ENCODE measurements around the gene PRG3.
"Not testable (repeated sequence)": the region's sequence is repeated elsewhere in the genome, so short reads cannot be mapped to it uniquely, and the experiment has no call there.

The PRG3 gene

GRCh38 chr11:57343825-57344224 is 37.1 kb downstream of the PRG3 start:
- no peak for DNase-seq
- H3K27me3 ChIP-seq (replicated peaks; ENCODE audit: control insufficient read depth, insufficient read depth, low read length, poor library complexity, severe bottlenecking): no peaks in the 10 kb centered on the region
- peaks cover 4% of the 10 kb centered on the region for H3K4me1 ChIP-seq (ENCODE audit: control insufficient read depth, insufficient read depth, low read length, poor library complexity, severe bottlenecking)
- H3K27ac ChIP-seq (ENCODE audit: insufficient read depth, low read length, poor library complexity, severe bottlenecking): no peak overlapping the region
- H3K4me3 ChIP-seq (ENCODE audit: insufficient read depth, low read depth, low read length, poor library complexity, severe bottlenecking): no peak overlapping the region
- no peaks in the 10 kb centered on the region for H3K9me3 ChIP-seq (ENCODE audit: control insufficient read depth, low read length)
- no peaks in the 10 kb centered on the region for H3K36me3 ChIP-seq (ENCODE audit: control insufficient read depth, insufficient read depth, low read length)

- H3K27ac ChIP-seq (ENCODE audit: insufficient read depth, low read length, poor library complexity, severe bottlenecking): no peak overlapping the region
- H3K4me3 ChIP-seq (ENCODE audit: insufficient read depth, low read depth, low read length, poor library complexity, severe bottlenecking): no peak overlapping the region
- no peaks in the 10 kb centered on the region for H3K27me3 ChIP-seq (replicated peaks; ENCODE audit: control insufficient read depth, insufficient read depth, low read length, poor library complexity, severe bottlenecking)
- H3K9me3 ChIP-seq (ENCODE audit: control insufficient read depth, low read length): no peaks in the 10 kb centered on the region
- DNase-seq: no peak
- no peaks in the 10 kb centered on the region for H3K36me3 ChIP-seq (ENCODE audit: control insufficient read depth, insufficient read depth, low read length)
- H3K4me1 ChIP-seq (ENCODE audit: control insufficient read depth, insufficient read depth, low read length, poor library complexity, severe bottlenecking): peaks cover 4% of the 10 kb centered on the region
Observed at GRCh38 chr11:57342702-57343101, 38.2 kb downstream of the PRG3 start.

GRCh38 chr11:57341250-57341808 is 39.6 kb downstream of the PRG3 start:
- no peaks in the 10 kb centered on the region for H3K27me3 ChIP-seq (replicated peaks; ENCODE audit: control insufficient read depth, insufficient read depth, low read length, poor library complexity, severe bottlenecking)
- H3K4me1 ChIP-seq (ENCODE audit: control insufficient read depth, insufficient read depth, low read length, poor library complexity, severe bottlenecking): peaks cover 9% of the 10 kb centered on the region
- H3K9me3 ChIP-seq (ENCODE audit: control insufficient read depth, low read length): no peaks in the 10 kb centered on the region
- no peak for DNase-seq
- no peak overlapping the region for H3K4me3 ChIP-seq (ENCODE audit: insufficient read depth, low read depth, low read length, poor library complexity, severe bottlenecking)
- H3K36me3 ChIP-seq (ENCODE audit: control insufficient read depth, insufficient read depth, low read length): no peaks in the 10 kb centered on the region
- no peak overlapping the region for H3K27ac ChIP-seq (ENCODE audit: insufficient read depth, low read length, poor library complexity, severe bottlenecking)

GRCh38 chr11:57340039-57340615 is 40.8 kb downstream of the PRG3 start:
- Histone ChIP-seq H3K4me3 (ENCODE audit: insufficient read depth, low read depth, low read length, poor library complexity, severe bottlenecking) (no peak overlapping the region), H3K27me3 (replicated peaks; ENCODE audit: control insufficient read depth, insufficient read depth, low read length, poor library complexity, severe bottlenecking) (no peaks in the 10 kb centered on the region), H3K27ac (ENCODE audit: insufficient read depth, low read length, poor library complexity, severe bottlenecking) (no peak overlapping the region), H3K4me1 (ENCODE audit: control insufficient read depth, insufficient read depth, low read length, poor library complexity, severe bottlenecking) (peaks cover 8% of the 10 kb centered on the region), H3K36me3 (ENCODE audit: control insufficient read depth, insufficient read depth, low read length) (no peaks in the 10 kb centered on the region), H3K9me3 (ENCODE audit: control insufficient read depth, low read length) (no peaks in the 10 kb centered on the region)
- DNase-seq: no peak

- no peaks in the 10 kb centered on the region for H3K36me3 ChIP-seq (ENCODE audit: control insufficient read depth, insufficient read depth, low read length)
- no peaks in the 10 kb centered on the region for H3K27me3 ChIP-seq (replicated peaks; ENCODE audit: control insufficient read depth, insufficient read depth, low read length, poor library complexity, severe bottlenecking)
- no peak for DNase-seq
- H3K4me1 ChIP-seq (ENCODE audit: control insufficient read depth, insufficient read depth, low read length, poor library complexity, severe bottlenecking): peaks cover 15% of the 10 kb centered on the region
- no peak overlapping the region for H3K4me3 ChIP-seq (ENCODE audit: insufficient read depth, low read depth, low read length, poor library complexity, severe bottlenecking)
- H3K27ac ChIP-seq (ENCODE audit: insufficient read depth, low read length, poor library complexity, severe bottlenecking): no peak overlapping the region
- H3K9me3 ChIP-seq (ENCODE audit: control insufficient read depth, low read length): no peaks in the 10 kb centered on the region
Observed at GRCh38 chr11:57339328-57339727, 41.6 kb downstream of the PRG3 start.

- no peak within 1 kb of the TSS for H3K4me3 ChIP-seq (ENCODE audit: insufficient read depth, low read depth, low read length, poor library complexity, severe bottlenecking)
- peaks cover 17% of the 10 kb centered on the region for H3K4me1 ChIP-seq (ENCODE audit: control insufficient read depth, insufficient read depth, low read length, poor library complexity, severe bottlenecking)
- H3K27me3 ChIP-seq (replicated peaks; ENCODE audit: control insufficient read depth, insufficient read depth, low read length, poor library complexity, severe bottlenecking): no peaks in the 10 kb centered on the region
- H3K27ac ChIP-seq (ENCODE audit: insufficient read depth, low read length, poor library complexity, severe bottlenecking): no peak within 1 kb of the TSS
- peaks cover 7% of the 10 kb centered on the region for H3K36me3 ChIP-seq (ENCODE audit: control insufficient read depth, insufficient read depth, low read length)
- no peak for DNase-seq
- no peaks in the 10 kb centered on the region for H3K9me3 ChIP-seq (ENCODE audit: control insufficient read depth, low read length)
Observed at GRCh38 chr11:57338142-57338541, 42.8 kb downstream of the PRG3 start, which contains the start of gene P2RX3. Gene P2RX3 (plus strand): TSS chr11:57338352. CDS start chr11:57338551, 199 bp downstream.

- not testable (repeated sequence) for H3K27me3 ChIP-seq (replicated peaks; ENCODE audit: control insufficient read depth, insufficient read depth, low read length, poor library complexity, severe bottlenecking); DNase-seq; H3K4me3 ChIP-seq (ENCODE audit: insufficient read depth, low read depth, low read length, poor library complexity, severe bottlenecking); H3K9me3 ChIP-seq (ENCODE audit: control insufficient read depth, low read length)
- Histone ChIP-seq H3K4me1 (ENCODE audit: control insufficient read depth, insufficient read depth, low read length, poor library complexity, severe bottlenecking) (peaks cover 17% of the 10 kb centered on the region), H3K36me3 (ENCODE audit: control insufficient read depth, insufficient read depth, low read length) (peaks cover 19% of the 10 kb centered on the region), H3K27ac (ENCODE audit: insufficient read depth, low read length, poor library complexity, severe bottlenecking) (peak overlapping the region; percentile 86)
Observed at GRCh38 chr11:57336856-57337255, 44.1 kb downstream of the PRG3 start.

- peak overlapping the region; percentile 86 for H3K27ac ChIP-seq (ENCODE audit: insufficient read depth, low read length, poor library complexity, severe bottlenecking)
- H3K27me3 ChIP-seq (replicated peaks; ENCODE audit: control insufficient read depth, insufficient read depth, low read length, poor library complexity, severe bottlenecking): no peaks in the 10 kb centered on the region
- H3K4me1 ChIP-seq (ENCODE audit: control insufficient read depth, insufficient read depth, low read length, poor library complexity, severe bottlenecking): peaks cover 17% of the 10 kb centered on the region
- peaks cover 26% of the 10 kb centered on the region for H3K36me3 ChIP-seq (ENCODE audit: control insufficient read depth, insufficient read depth, low read length)
- H3K9me3 ChIP-seq (ENCODE audit: control insufficient read depth, low read length): no peaks in the 10 kb centered on the region
- DNase-seq: no peak
- peak overlapping the region; percentile 62 for H3K4me3 ChIP-seq (ENCODE audit: insufficient read depth, low read depth, low read length, poor library complexity, severe bottlenecking)
Observed at GRCh38 chr11:57336111-57336666, 44.8 kb downstream of the PRG3 start.

- H3K4me3 ChIP-seq (ENCODE audit: insufficient read depth, low read depth, low read length, poor library complexity, severe bottlenecking): peak within 1 kb of the TSS; percentile 62
- peak; percentile 73 to 78 (median 77) for DNase-seq
- H3K9me3 ChIP-seq (ENCODE audit: control insufficient read depth, low read length): no peaks in the 10 kb centered on the region
- peaks cover 17% of the 10 kb centered on the region for H3K4me1 ChIP-seq (ENCODE audit: control insufficient read depth, insufficient read depth, low read length, poor library complexity, severe bottlenecking)
- peaks cover 33% of the 10 kb centered on the region for H3K36me3 ChIP-seq (ENCODE audit: control insufficient read depth, insufficient read depth, low read length)
- no peaks in the 10 kb centered on the region for H3K27me3 ChIP-seq (replicated peaks; ENCODE audit: control insufficient read depth, insufficient read depth, low read length, poor library complexity, severe bottlenecking)
- H3K27ac ChIP-seq (ENCODE audit: insufficient read depth, low read length, poor library complexity, severe bottlenecking): peak within 1 kb of the TSS; percentile 86
Observed at GRCh38 chr11:57335343-57336110, 45.4 kb downstream of the PRG3 start, which contains the start of gene SSRP1. Gene SSRP1 (minus strand): TSS chr11:57335892. CDS start chr11:57335121, 771 bp downstream.

- Histone ChIP-seq H3K36me3 (ENCODE audit: control insufficient read depth, insufficient read depth, low read length) (peaks cover 38% of the 10 kb centered on the region), H3K27ac (ENCODE audit: insufficient read depth, low read length, poor library complexity, severe bottlenecking) (peak overlapping the region; percentile 86), H3K4me3 (ENCODE audit: insufficient read depth, low read depth, low read length, poor library complexity, severe bottlenecking) (peak overlapping the region; percentile 62), H3K4me1 (ENCODE audit: control insufficient read depth, insufficient read depth, low read length, poor library complexity, severe bottlenecking) (peaks cover 17% of the 10 kb centered on the region), H3K9me3 (ENCODE audit: control insufficient read depth, low read length) (no peaks in the 10 kb centered on the region), H3K27me3 (replicated peaks; ENCODE audit: control insufficient read depth, insufficient read depth, low read length, poor library complexity, severe bottlenecking) (no peaks in the 10 kb centered on the region)
- DNase-seq: no peak
Observed at GRCh38 chr11:57335023-57335342, 46.0 kb downstream of the PRG3 start.

All from effector memory CD4-positive, alpha-beta T cell (primary cell).